MM.1S (cell line): Measurements from ENCODE around the gene EID3.

Source experiments
- CTCF ChIP-seq: fragments of 300-600 bp; sonication (generic); IDR thresholded peaks from 2 replicates; pipeline ENCODE4 v1.5.1; 2016; ENCODE audit warnings: antibody characterized with exemption, low read length, mixed read lengths
- EZH2 ChIP-seq: fragments of 300-600 bp; sonication (generic); optimal IDR thresholded peaks from 2 replicates; pipeline ENCODE3; 2017; ENCODE audit warnings: low read depth, mild to moderate bottlenecking, antibody characterized with exemption, low read length, mixed read lengths
- EZH2phosphoT487 ChIP-seq: fragments of 300-600 bp; sonication (generic); IDR thresholded peaks from 2 replicates; pipeline ENCODE4 v1.6.1; 2018; ENCODE audit warnings: antibody characterized with exemption, low read length

- TF ChIP-seq CTCF, result no peak
- no peak for TF ChIP-seq EZH2
- TF ChIP-seq EZH2phosphoT487, result no peak
These were observed 27.0 kb upstream of the EID3 start for GRCh38 chr12:104276273-104277131.
